Measurements from ENCODE around the gene CDC73. TPM values are rescaled to one million over a fixed set of nuclear protein-coding genes. Genes with fewer than 3 reads are reported as not detected.
A peak's percentile ranks its signal among the peaks of the same experiment; 100 is the strongest.

CDC73 gene
- total RNA-seq, 1 experiment from 2014 or later = 62.5 TPM

DNA sequence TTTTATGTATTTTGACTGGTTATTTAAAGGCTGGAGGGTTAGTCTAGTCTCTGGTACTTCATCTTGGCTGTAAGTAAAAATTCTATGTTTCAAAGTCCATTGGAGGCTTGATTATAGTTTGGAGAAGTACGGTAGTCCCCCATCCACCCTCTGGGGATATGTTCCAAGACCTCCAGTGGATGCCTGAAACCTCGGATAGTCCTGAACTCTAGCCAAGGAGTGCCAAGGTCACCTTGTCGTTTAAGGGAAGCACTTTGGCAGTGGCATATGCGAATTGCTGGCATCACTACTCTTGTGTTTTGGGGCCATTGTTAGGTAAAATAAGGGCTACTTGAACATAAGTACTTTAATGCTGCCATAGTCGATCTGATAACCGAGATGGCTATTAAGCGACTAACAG lies 18.4 kb downstream of the CDC73 start:
- Histone ChIP-seq H4K8ac (replicated peaks; ENCODE audit: insufficient read length, low read depth, low read length) (no peak overlapping the region), H3K27ac (ENCODE audit: insufficient read length, low read depth, low read length) (no peak overlapping the region), H3K56ac (ENCODE audit: insufficient read length, low read depth, low read length) (peak overlapping the region; percentile 57), H2BK12ac (ENCODE audit: insufficient read length, low read depth, low read length) (no peak overlapping the region), H3K18ac (ENCODE audit: insufficient read length, low read depth, low read length) (no peak overlapping the region), H3K4me1 (ENCODE audit: insufficient read depth, low read length) (peaks cover 4% of the 10 kb centered on the region; the same call in 1 of the 2 replicates), H3K9me3 (ENCODE audit: control insufficient read depth, low read depth, low read length) (no peaks in the 10 kb centered on the region), H3T11ph (ENCODE audit: low read length) (no peak overlapping the region), H3K23ac (ENCODE audit: insufficient read length, low read depth, low read length) (no peak overlapping the region), H4K5ac (ENCODE audit: insufficient read length, low read depth, low read length) (no peak overlapping the region), H3K23me2 (ENCODE audit: insufficient read length, low read depth, low read length, poor library complexity, severe bottlenecking) (no peaks in the 10 kb centered on the region), H3K79me1 (ENCODE audit: insufficient read depth, low read depth, low read length, poor library complexity, severe bottlenecking) (peaks cover 3% of the 10 kb centered on the region), H4K20me1 (ENCODE audit: control insufficient read depth, insufficient read depth, insufficient read length) (no peaks in the 10 kb centered on the region), H3K4me2 (ENCODE audit: insufficient read depth, insufficient read length, low read length) (no peak overlapping the region), H2BK120ac (ENCODE audit: low read depth, low read length, poor library complexity, severe bottlenecking) (no peak overlapping the region), H2BK5ac (ENCODE audit: insufficient read length, low read length) (no peak overlapping the region), H3K79me2 (ENCODE audit: insufficient read depth, low read length) (no peaks in the 10 kb centered on the region), H2AK5ac (ENCODE audit: insufficient read length, low read length) (no peak overlapping the region), H4K91ac (ENCODE audit: insufficient read length, low read depth, low read length) (no peak overlapping the region), H2BK15ac (ENCODE audit: low read depth, low read length) (no peak overlapping the region), H3K27me3 (ENCODE audit: insufficient read depth, low read length) (no peaks in the 10 kb centered on the region), H2BK20ac (ENCODE audit: low read depth, low read length, poor library complexity, severe bottlenecking) (no peak overlapping the region), H2AFZ (ENCODE audit: low read length) (no peak overlapping the region), H3K14ac (ENCODE audit: insufficient read depth, low read length) (no peak overlapping the region), H3K9ac (ENCODE audit: extremely low read depth, insufficient read length, low read length) (no peak overlapping the region), H3K4ac (ENCODE audit: low read depth, low read length) (no peak overlapping the region)
- TF ChIP-seq CTCF (conservative IDR thresholded peaks at IDR 0.05) = no peak
- H3K27ac Mint-ChIP-seq = peak overlapping the region in 2 of 3 experiments; percentile 46 to 57; a peak in 2 of 7 replicates
- no peak for DNase-seq
- H3K9me3 Mint-ChIP-seq = no peaks in the 10 kb centered on the region
- H3K4me3 Mint-ChIP-seq = no peak overlapping the region; a peak in 1 of 5 replicates
- peaks cover 7 to 10% of the 10 kb centered on the region in 2 experiments for H3K4me1 Mint-ChIP-seq
- H3K27me3 Mint-ChIP-seq (ENCODE audit: low read depth) = no peaks in the 10 kb centered on the region
- no CpG with 5 or more reads among the region's 7 CpGs for WGBS (ENCODE audit: extremely low coverage, insufficient read length, low lambda C conversion rate)
- peaks cover 40 to 63% (median 62%) of the 10 kb centered on the region in 3 experiments; a peak in 6 of 7 replicates for H3K36me3 Mint-ChIP-seq (ENCODE audit: insufficient read depth in 1 of 3, low read depth in 3 of 3)

Data from H9 (cell line).